Cardiac septum (tissue), 1 donor: Measurements from ENCODE around the gene ISOC2. TPM values are rescaled to one million over a fixed set of nuclear protein-coding genes. Genes with fewer than 3 reads are reported as not detected.
A peak's percentile ranks its signal among the peaks of the same experiment; 100 is the strongest.
"Not testable (repeated sequence)": the region's sequence is repeated elsewhere in the genome, so short reads cannot be mapped to it uniquely, and the experiment has no call there.

ENCODE experiments used
- DNase-seq: peaks from one replicate; pipeline ENCODE4 v3.0.0-alpha.2; 2020; ENCODE audit warnings: low spot score
- intact Hi-C: fragments of 100-400 bp; cut with DNase I; formaldehyde crosslinking; loops from one replicate; pipeline ENCODE4 v1.14.0; 2022
- long read RNA-seq: library from polyadenylated mRNA; unstranded; transcript quantifications from one replicate; pipeline ENCODE4 v2.0.0, GENCODE V29; 2021
- total RNA-seq: library from RNA; stranded (reverse); fragmentation: NEBNext Ultra II Directional; extraction: Animal tissue kit (Norgen Biotek cat#: 25700); gene quantifications from one replicate; pipeline ENCODE4 v1.2.1, GENCODE V29; 2021
- donor health status: DM: no; HTN: no; CAD: no.

Gene ISOC2, protein sequence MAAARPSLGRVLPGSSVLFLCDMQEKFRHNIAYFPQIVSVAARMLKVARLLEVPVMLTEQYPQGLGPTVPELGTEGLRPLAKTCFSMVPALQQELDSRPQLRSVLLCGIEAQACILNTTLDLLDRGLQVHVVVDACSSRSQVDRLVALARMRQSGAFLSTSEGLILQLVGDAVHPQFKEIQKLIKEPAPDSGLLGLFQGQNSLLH
- total RNA-seq, result 50.8 TPM
- long read RNA-seq, partial matches to known transcripts, result 1 of 3 reads
- long read RNA-seq, other reads (novel, unspliced or antisense), result 0 of 3 reads

DNA sequence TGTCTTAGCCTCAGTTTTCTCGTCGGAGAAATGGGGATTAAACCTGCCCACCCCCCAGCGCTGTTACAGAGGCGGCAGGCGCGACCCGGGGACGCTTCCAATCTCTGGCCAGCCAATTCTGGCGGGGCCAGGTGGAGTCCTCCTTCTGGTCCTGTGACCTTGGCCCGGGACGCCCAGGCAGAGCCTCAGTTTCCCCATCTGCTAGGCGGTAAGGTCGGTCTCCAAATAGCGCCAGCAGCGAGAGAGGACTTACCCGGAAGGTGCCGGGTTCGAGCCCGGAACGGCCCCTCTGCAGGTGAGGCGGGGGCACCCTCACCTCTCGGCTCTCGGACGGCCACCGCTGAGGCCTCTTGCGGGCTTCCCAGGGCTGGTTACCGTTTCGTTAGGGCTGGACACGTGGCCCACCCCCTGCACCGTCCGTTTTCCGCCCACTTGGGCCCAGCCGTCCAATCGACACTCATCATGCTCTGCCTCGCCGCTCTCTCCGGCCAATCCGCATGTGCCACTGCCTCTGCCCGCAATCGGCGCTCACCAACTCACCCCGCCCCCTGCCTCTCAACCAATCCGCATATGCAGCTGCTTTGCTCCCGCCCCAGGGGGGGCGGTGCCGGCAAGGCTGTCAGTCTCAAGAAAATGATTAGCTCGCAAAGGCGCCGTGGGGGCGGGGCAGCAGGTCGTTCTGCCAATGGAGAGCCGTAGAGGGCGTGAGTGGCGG is at the start of gene ISOC2:
TSS of gene ISOC2 (minus strand) at position 384 of the 715 bp plus-strand sequence. CDS start 5,156 bp downstream, outside the sequence.
- intact Hi-C loops, result loop anchor here (5.0 kb wide), 1 partner anchor 54 kb away; the partner anchor contains the start of gene UBE2S
- peak; percentile 100 for DNase-seq

DNA sequence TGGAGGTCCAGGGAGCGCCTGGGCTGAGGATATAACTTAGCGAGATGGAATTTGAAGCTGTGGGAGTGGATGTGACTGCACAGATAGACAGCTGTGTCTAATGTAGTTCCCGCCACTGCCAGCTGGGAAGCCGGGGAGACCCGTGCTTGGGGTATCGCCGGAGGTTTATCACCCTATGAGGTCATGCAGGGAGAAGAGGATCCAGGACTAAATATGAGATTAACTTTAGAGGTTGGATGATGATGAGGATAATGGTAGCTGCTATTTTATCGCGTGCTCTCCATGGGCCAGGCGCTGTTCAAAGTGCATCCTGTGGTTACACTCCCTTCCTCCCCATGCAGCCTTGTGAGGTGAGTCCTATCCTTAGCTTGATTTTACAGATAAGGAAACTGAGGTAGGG is 46.7 kb upstream of the ISOC2 start:
- intact Hi-C loops, result no loop called here
- DNase-seq, result no peak

DNA sequence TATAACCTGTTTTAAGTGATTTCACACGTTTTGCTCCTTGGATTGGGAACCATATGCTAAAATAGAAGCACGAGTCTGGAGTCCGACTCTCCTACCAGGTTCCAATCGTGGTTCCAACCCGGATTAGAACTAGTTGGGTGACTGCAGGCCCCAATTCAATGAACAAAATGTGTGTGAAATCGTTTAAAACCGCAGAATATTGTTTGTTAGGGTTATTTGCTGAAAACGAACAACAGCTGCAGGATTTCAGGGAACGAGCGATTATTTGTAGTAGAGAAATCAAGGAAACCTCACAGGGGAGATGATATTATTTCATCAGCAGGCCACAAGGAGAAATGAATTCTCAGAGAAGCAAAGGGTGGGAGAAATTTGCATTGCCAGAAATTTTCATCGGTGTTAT is 43.5 kb upstream of the ISOC2 start:
- intact Hi-C loops, result loop anchor here (1.0 kb wide), 1 partner anchor 38 kb away; no protein-coding TSS in a partner anchor
- no peak for DNase-seq

DNA sequence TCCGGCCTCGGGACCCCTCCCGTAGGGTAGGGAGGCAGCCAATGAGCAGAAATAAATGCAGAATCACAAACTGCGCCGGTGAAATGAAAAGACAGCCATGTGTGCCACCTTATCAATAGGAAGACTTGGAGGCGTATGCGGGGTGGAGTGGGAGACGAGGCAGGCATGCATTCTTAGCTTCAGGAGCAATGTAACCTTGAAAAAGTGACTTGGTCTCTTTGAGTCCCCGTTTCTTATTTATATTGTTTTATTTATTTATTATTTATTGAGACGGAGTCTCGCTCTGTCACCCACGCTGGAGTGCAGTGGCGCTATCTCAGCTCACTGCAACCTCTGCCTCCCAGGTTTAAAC is 42.8 kb upstream of the ISOC2 start:
- intact Hi-C loops, result loop anchor here (1.0 kb wide), 1 partner anchor 37 kb away; no protein-coding TSS in a partner anchor
- no peak for DNase-seq

DNA sequence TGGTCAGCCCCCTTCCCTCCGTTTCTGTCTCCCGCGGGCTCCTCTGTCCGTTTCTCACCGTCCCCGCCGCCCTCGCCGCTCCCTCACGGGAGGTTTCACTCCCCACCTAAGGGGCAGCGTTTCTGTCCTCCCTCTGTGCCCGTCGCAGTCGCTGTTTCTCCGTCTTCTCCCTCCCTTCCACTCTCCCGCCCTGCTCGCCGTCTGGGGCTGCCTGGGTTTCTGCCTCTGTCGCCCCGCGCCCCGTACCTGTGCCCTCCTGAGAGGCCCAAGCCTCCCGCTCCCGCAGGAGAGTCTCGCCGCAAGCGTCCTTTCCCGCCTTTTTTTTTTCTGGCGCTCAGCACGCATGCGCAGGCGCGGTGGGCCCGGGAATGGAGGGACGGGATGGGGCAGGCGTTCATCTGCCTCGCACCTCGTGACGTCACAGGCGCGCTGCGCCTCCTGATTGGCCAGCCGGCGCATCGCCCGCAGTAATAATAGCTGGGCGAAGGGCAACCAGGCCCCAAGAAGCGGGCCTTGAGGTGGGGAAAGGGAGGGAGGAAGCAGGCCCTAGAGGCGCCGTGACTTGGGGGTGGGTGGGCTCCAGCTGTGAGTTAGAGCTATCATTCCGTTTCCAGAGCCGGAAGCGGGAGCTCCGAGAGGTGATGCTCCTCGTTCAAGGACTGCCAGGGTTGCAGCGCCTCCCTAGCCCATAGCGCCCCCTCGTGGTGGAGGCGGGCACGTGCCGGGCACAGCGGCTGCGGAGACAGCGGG is 42.2 kb upstream of the ISOC2 start:
- intact Hi-C loops, result loop anchor here (1.0 kb wide), 1 partner anchor 36 kb away; no protein-coding TSS in a partner anchor

DNA sequence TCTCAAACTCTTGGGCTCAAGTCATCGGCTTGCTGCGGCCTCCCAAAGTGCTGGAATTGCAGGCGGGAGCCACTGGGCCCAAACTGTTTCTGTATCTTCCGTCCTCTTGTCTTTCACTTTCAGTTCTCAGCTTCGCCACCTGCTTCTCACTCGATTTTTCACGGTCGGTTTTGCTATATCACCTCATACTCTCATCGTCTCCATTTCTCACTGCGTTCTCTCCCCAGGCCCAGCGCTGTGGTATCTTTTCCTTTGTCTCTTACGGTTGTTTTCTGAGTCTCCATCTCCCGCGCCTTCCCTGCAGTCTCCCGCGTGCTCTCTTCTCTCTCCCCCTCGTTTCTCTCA is 41.7 kb upstream of the ISOC2 start:
- intact Hi-C loops, result no loop called here
- DNase-seq, result no peak

More for the DNA sequence above, 42.2 kb upstream of the ISOC2 start:
- peak; percentile 96 for DNase-seq

DNA sequence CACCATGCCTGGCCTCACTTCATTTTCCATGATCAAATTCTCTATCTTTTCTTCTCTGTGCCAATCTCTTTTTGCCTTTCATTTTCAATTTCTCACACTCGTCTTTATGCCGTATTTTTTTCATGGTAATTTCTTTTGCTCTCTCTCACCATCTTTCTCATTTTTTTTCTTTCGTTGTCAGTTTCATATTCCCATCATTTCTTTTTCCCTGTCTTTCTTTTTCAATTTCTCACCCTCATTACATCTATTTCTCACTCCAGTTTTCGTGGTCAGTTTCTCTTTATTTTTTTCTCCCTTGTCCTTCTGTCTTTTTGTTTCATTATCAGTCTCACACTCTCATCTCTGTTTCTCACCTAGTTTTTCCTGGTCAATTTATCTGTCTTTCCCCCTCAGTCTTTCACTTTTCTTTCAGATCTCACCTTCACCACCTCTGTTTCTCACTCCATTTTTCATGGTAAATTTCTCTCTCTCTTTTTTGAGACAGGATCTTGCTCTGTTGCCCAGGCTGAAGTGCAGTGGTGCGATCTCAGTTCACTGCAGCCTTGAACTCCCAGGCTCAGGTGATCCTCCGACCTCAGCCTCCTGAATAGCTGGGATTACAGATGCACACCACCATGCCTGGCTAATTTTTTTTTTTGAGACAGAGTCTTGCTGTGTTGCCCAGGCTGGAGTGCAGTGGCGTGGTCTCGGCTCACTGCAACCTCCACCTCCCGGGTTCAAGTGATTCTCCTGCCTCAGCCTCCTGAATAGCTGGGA is 40.9 kb upstream of the ISOC2 start:
- no peak for DNase-seq
- intact Hi-C loops, result no loop called here

DNA sequence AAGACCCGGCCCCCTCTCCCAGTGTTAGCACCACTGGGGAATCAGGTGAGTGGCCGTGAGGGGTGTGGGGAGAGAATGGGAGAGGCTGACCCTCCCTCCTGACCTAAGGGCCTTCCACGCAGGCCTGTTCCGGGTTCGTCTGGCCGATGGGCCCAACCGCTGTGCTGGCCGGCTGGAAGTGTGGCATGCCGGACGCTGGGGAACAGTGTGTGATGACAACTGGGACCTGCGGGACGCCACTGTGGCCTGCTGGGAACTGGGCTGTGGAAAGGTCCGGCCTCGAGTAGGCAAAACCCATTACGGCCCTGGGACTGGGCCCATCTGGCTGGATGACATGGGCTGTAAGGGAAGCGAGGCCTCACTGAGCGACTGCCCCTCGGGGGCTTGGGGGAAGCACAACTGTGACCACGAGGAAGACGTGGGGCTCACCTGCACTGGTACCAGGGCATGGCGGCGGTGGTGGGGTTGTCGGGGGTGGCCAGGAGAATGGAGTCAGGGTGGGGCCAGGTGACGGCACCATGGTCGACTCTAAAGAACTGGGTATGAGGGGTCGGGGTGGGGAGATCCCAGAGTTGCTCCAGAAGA is 39.0 kb upstream of the ISOC2 start:
- no peak for DNase-seq
- intact Hi-C loops, result no loop called here

DNA sequence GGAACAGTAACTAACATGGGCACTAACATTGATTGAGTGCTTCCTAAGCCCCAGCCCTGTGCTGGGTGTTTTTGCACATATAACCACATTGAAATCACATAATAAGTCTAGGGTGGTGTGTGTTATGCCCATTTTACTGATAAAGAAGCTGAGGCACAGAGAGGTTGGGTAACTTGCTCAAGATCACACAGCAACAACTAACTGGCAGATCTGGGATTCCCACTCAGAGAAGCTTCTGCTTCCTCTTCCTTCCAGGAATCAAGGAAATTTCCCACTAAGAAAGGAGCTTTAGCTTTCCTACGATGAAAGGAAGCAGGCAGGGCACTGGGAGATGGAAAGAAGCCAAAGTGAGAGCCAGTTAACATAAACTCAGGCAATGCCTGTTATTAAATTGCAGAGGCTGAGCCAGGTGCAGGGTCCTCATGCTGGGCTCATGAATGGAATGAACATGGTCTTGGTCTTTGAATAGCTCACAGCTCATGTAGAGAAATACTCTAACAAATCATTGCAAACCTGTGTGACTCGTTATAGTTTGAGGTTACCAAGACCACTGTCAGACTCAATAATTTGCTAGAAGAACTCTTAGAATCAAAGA is 36.9 kb upstream of the ISOC2 start:
- intact Hi-C loops, result no loop called here
- DNase-seq, result no peak

DNA sequence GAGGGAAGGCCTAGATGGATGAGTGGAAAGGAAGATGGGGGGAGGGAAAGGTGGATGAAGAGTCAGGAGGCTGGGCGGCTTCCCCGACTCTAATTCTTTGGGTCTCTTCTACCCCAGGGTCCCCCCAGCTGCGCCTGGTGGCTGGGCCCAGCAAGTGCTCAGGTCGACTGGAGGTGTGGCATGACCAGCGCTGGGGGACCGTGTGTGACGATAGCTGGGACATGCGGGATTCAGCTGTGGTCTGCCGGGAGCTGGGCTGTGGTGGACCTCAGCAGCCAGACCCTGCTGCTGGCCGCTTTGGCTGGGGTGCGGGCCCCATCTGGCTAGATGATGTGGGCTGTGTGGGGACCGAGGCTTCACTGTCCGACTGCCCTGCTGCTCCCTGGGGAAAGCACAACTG is 36.3 kb upstream of the ISOC2 start:
- no peak for DNase-seq
- intact Hi-C loops, result no loop called here

DNA sequence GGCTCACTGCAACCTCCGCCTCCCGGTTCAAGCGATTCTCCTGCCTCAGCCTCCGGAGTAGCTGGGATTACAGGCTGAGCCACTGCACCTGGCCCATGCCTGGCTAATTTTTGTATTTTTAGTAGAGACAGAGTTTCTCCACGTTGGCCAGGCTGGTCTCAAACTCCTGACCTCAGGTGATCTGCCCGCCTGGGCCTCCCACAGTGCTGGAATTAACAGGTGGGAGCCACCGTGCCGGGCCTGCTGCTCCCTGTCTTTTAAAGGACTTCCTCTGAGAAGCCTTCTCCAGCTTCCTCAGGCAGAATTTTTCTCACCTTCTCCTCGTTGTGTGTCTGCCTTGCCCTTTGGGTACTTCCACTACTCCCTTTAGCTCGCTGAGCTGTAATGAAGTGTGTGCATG is 35.4 kb upstream of the ISOC2 start:
- intact Hi-C loops, DNase-seq: not testable (repeated sequence)

DNA sequence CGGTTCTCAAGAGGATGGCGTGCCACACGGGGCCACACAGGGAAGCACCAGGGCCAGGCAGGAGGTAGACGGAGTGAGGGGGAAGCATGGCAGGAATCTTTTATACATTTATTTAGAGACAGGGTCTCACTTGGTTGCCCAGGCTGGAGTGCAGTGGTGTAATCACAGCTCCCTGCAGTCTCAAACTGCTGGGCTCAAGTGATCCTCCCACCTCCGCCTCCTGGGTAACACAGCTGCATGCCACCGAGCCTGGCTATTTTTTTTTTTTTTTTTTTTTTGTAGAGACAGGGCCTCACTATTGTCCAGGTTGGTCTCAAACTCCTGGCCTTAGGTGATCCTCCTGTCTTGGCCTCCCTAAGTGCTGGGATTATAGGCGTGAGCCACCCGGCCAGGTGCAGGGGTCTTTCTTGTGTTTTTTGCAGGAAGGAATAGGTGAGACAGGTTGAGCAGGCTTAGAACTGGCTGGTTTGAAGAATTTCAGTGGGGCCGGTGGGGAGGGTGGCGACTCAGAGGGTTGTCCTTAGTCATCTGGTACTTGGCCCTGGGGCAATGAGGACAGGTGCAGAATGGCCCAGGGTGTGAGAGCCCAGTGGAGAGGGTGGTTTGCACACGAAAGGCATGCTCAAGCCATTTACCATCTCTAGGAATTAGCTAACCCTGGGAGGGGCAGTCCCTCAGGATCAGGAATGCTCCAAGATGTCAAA is 34.4 kb upstream of the ISOC2 start:
- intact Hi-C loops, result no loop called here
- no peak for DNase-seq

DNA sequence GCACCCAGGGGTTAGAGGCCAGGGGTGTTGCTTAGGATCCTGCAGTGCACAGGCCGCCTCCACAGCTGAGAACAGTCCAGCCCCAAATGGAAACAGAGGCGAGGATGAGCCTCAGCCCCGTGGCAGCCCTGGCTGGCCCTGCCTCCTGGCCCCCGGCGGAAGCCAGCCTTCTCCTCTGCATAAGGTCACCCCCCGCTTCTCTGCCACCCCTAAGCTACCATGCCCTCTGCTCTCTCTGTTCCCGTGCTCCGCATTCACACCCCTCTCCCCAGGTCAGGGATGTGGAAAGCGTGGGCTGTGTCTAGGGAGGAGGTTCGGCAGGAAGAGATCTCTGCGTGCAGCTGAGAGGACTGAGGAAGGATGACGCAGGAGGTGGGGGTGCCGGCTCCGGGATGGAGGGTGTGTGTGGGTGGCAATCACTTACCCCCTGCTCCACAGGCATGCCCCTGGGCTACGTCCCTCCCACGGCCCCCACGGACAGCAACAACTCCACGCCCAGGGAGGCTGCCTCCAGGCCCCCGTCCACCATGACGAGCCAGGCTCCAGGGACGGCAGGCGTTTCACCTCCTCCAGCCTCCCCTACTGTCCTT is 32.8 kb upstream of the ISOC2 start:
- DNase-seq, result no peak
- intact Hi-C loops, result no loop called here

DNA sequence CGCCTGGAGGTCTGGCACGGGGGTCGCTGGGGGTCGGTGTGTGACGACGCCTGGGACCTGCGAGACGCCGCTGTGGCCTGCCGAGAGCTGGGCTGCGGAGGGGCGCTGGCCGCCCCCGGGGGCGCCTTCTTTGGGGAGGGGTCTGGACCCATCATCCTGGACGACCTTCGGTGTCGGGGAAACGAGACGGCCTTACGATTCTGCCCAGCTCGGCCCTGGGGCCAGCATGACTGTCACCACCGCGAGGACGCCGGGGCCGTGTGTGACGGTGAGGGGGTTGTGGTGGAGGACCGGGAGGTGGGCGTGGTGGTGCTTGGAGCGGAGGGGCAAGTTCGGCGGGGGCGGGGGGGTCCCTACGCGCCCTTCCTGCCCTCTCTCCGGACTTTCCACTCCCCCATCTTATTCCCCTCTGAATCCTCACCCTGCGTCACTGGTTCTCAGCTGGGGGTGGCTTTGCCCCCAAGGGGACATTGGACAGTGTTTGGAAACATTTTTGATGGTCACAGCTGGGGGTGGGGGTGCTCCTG is 32.3 kb upstream of the ISOC2 start:
- no peak for DNase-seq
- intact Hi-C loops, result no loop called here

DNA sequence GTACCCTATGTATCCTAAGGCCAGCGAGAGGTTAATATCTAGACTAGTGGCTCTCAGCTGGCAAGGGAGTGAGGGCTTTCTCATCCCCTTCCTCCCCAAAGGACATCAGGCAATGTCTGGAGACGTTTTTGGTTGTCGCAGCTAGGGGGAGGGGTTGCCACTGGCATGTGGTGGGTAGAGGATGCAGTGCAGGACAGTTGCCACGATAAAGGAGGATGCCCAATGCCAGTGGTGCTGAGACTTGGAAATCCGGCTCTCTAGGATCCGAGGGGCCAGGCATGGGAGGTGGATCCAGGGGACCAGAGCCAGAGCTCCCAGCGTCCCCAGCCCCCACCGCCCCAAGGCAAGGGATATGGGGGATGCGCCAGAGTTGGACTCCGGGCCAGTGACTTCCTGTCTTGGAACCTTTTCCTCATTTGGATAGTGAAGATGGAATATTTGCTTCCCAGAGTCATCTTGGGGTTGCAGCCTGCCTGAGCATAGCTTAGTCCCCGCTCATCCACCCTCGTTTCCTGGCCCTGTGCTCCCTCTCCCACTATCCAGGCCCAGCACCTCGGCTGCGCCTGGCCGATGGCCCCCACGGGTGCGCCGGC is 31.7 kb upstream of the ISOC2 start:
- no peak for DNase-seq
- intact Hi-C loops, result no loop called here

DNA sequence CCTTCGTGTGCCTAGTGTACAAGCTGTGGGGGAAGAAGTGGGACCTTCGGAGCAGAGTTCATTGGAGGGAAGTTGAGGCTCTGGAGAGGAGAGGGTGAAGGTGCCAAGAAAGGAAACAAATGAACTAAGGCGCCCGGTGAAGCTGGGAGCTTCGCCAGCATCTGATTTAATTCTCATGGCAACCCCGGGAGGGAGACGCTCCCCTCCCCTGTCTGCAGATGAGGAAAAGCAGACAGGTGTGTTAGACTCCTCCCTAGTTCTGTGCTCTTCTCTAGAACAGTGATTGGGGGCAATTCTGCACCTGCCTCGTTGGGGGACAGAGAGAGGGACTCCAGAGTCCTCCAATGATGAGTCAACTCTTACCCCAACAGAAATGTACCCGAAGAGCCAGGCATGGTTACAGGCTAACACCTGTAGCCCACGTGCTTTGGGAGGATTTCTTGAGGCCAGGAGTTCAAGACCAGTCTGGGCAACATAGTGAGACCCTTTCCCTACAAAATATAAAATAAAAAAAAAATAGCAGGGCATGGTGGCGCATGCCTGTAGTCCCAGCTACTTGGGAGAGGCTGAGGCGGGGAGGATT is 31.0 kb upstream of the ISOC2 start:
- intact Hi-C loops, result no loop called here
- no peak for DNase-seq
